Measurements from ENCODE around the gene ZNF226. TPM values are rescaled to one million over a fixed set of nuclear protein-coding genes. Genes with fewer than 3 reads are reported as not detected.
"Not testable (repeated sequence)": the region's sequence is repeated elsewhere in the genome, so short reads cannot be mapped to it uniquely, and the experiment has no call there.

The ZNF226 gene
- total RNA-seq, 1 donor from 2014 or later: 29.8 TPM

GRCh38 chr19:44204772-44205171 is 39.9 kb downstream of the ZNF226 start:
- DNase-seq (ENCODE audit: low spot score): no peak
- intact Hi-C loops (cut with DNase I): no loop called here
- no peak for ATAC-seq

- intact Hi-C loops (cut with DNase I): no loop called here
- peak; percentile 99 for ATAC-seq
- peak; percentile 92 for DNase-seq (ENCODE audit: low spot score)
Measured at GRCh38 chr19:44207126-44207803, 42.4 kb downstream of the ZNF226 start.

DNA sequence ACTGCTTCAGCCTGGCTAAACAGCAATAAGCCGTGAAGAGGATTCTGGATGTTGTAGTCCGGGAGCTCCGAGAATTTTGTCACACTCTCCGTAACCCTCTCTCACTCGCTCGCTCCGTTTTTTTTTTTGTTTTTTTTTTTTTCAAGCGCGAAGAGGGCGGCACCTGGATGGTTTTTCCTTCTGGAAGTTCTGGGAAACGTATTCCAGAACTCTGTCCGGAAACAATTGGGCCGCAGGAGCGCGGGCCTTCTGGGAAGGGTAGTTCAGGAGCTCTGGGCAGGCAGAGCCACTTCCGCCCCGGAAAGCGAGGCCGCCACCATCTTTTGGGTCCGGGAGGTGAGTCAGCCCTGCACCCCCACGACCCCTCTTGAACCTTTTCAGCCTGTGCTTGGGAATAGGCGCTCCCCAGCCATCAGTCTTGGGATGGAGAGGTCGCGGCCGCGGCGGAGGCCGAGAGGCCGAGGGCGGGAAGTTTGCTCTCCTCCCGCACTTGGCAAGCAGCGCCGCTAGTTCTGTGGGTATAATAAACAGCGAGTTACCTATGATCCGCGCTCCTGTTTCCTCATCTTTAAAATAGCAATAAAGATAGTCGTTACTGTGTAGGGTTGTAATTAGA is 47.5 kb downstream of the ZNF226 start, which contains the start of gene ZNF227:
ZNF227 (plus strand) TSS at position 283 of the 616 bp plus-strand sequence. CDS start 5,261 bp downstream, outside the sequence.
- ATAC-seq: peak; percentile 99
- intact Hi-C loops (cut with DNase I): no loop called here
- DNase-seq (ENCODE audit: low spot score): peak; percentile 93

- intact Hi-C loops (cut with DNase I): no loop called here
- DNase-seq (ENCODE audit: low spot score) (no peak), ATAC-seq (peak; percentile 40)
Measured at GRCh38 chr19:44212866-44213346, 48.0 kb downstream of the ZNF226 start.

- DNase-seq (ENCODE audit: low spot score); ATAC-seq; intact Hi-C loops (cut with DNase I): not testable (repeated sequence)
Measured at GRCh38 chr19:44219926-44220325, 55.0 kb downstream of the ZNF226 start.

DNA sequence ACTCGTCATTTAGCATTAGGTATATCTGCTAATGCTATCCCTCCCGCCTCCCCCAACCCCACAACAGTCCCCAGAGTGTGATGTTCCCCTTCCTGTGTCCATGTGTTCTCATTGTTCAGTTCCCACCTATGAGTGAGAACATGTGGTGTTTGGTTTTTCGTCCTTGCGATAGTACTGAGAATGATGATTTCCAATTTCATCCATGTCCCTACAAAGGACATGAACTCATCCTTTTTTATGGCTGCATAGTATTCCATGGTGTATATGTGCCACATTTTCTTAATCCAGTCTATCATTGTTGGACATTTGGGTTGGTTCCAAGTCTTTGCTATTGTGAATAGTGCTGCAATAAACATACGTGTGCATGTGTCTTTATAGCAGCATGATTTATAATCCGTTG is 55.9 kb downstream of the ZNF226 start:
- intact Hi-C loops (cut with DNase I); DNase-seq (ENCODE audit: low spot score); ATAC-seq: not testable (repeated sequence)

DNA sequence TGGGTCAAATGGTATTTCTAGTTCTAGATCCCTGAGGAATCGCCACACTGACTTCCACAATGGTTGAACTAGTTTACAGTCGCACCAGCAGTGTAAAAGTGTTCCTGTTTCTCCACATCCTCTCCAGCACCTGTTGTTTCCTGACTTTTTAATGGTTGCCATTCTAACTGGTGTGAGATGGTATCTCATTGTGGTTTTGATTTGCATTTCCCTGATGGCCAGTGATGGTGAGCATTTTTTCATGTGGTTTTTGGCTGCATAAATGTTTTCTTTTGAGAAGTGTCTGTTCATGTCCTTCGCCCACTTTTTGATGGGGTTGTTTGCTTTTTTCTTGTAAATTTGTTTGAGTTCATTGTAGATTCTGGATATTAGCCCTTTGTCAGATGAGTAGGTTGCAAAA is 56.4 kb downstream of the ZNF226 start:
- ATAC-seq; DNase-seq (ENCODE audit: low spot score); intact Hi-C loops (cut with DNase I): not testable (repeated sequence)

Other genes with a start within 250 kb of the ZNF226 start
- 16.3 TPM for gene ZNF45, start 229.8 kb upstream of the ZNF226 start, total RNA-seq
- gene ZNF221, start 213.9 kb upstream of the ZNF226 start, total RNA-seq: 12.2 TPM
- 9.4 TPM for gene ZNF155, start 180.9 kb upstream of the ZNF226 start, total RNA-seq
- gene ZNF230, start 162.1 kb upstream of the ZNF226 start, total RNA-seq: 7.2 TPM
- 3.1 TPM for gene ZNF222, start 139.7 kb upstream of the ZNF226 start, total RNA-seq
- gene ZNF223, start 113.1 kb upstream of the ZNF226 start, total RNA-seq: 6.0 TPM
- 3.2 TPM for gene ZNF284, start 92.9 kb upstream of the ZNF226 start, total RNA-seq
- gene ZNF224, start 70.7 kb upstream of the ZNF226 start, total RNA-seq: 37.6 TPM
- gene ZNF225, start 51.7 kb upstream of the ZNF226 start, total RNA-seq: 7.0 TPM
- 16.6 TPM for gene ZNF234, start 23.5 kb upstream of the ZNF226 start, total RNA-seq
- gene ZNF227, start 47.4 kb downstream of the ZNF226 start, total RNA-seq: 30.6 TPM
- gene ZNF233, start 94.8 kb downstream of the ZNF226 start, total RNA-seq: 0.40 TPM
- 11.5 TPM for gene ZNF235, start 139.9 kb downstream of the ZNF226 start, total RNA-seq
- 6.9 TPM for gene ZNF112, start 191.6 kb downstream of the ZNF226 start, total RNA-seq
- gene ZNF285, start 236.5 kb downstream of the ZNF226 start, total RNA-seq: 7.7 TPM